Heart right ventricle (tissue), 16 donors: ENCODE results near the gene CD151. TPM values are rescaled to one million over a fixed set of nuclear protein-coding genes. Genes with fewer than 3 reads are reported as not detected.

Source experiments
- ATAC-seq, 8 donors: fragments of 200-7000 bp; cut with Tn5 transposase; one replicate each; pipeline ENCODE4 v1.9.1; 2020; ENCODE audit warnings: mild to moderate bottlenecking in 8 of 8, moderate library complexity in 8 of 8, moderate number of reproducible peaks in 1 of 8
- DNase-seq, 2 donors: peaks; one replicate each; pipeline ENCODE4 v3.0.0-alpha.2; 2020
- H3K27ac ChIP-seq, 10 donors: fragments of 200-600 bp; sonication (generic) in 2 of 10; one replicate each; pipeline versions ENCODE4 v1.5.0 to v1.8.0; 2020 to 2022; ENCODE audit warnings: mild to moderate bottlenecking in 3 of 10
- H3K27me3 ChIP-seq, 7 donors: fragments of 200-600 bp; one replicate each; pipeline ENCODE4 v1.8.0; 2021 to 2022; ENCODE audit warnings: mild to moderate bottlenecking in 2 of 7
- H3K36me3 ChIP-seq, 9 donors: fragments of 200-600 bp; sonication (generic) in 1 of 9; one replicate each; pipeline versions ENCODE4 v1.5.0 to v1.8.0; 2020 to 2022; ENCODE audit warnings: mild to moderate bottlenecking in 2 of 9
- H3K4me1 ChIP-seq, 9 donors: fragments of 200-600 bp; sonication (generic) in 1 of 9; one replicate each; pipeline versions ENCODE4 v1.5.0 to v1.8.0; 2020 to 2022; ENCODE audit warnings: mild to moderate bottlenecking in 4 of 9
- H3K4me3 ChIP-seq, 10 donors: fragments of 200-600 bp; sonication (generic) in 2 of 10; one replicate each; pipeline versions ENCODE4 v1.5.0 to v1.8.0; 2020 to 2022; ENCODE audit warnings: mild to moderate bottlenecking in 7 of 10, moderate library complexity in 2 of 10
- H3K9me3 ChIP-seq, 11 donors: fragments of 200-600 bp in 10 of 11; sonication (generic) in 2 of 11; one replicate each; pipeline versions ENCODE4 v1.5.0 to v1.8.0; 2013 to 2022; ENCODE audit warnings: mild to moderate bottlenecking in 2 of 11, control low read depth in 1 of 11, moderate library complexity in 1 of 11
- CTCF ChIP-seq, 9 donors: fragments of 200-600 bp; sonication (generic) in 2 of 9; IDR thresholded peaks; one replicate each; pipeline versions ENCODE4 v1.5.0 to v1.8.0; 2021 to 2022; ENCODE audit warnings: antibody characterized with exemption in 9 of 9, mild to moderate bottlenecking in 5 of 9, moderate library complexity in 1 of 9
- WGBS, 2 donors: extraction: QIAGEN DNeasy Blood & Tissue Kit; methylation state at CpG; one replicate each; pipeline ENCODE4 v1.1.7; 2013; ENCODE audit warnings: inconsistent platforms in 1 of 2; 5-methylcytosine and 5-hydroxymethylcytosine counted together
- intact Hi-C, 10 donors: fragments of 100-400 bp; cut with DNase I; formaldehyde crosslinking; loops; one replicate each; pipeline versions ENCODE4 v1.11.1 to v1.14.2; 2022
- polyA plus RNA-seq, 2 donors: library from polyadenylated mRNA; stranded (reverse); fragments of 200-250 nt; gene quantifications; one replicate each; pipeline ENCODE4 v1.2.3, GENCODE V29; 2013
- total RNA-seq, 10 donors: library from RNA; stranded (reverse); fragmentation: NEBNext Ultra II Directional in 3 of 10; extraction: Animal tissue kit (Norgen Biotek cat#: 25700) in 3 of 10; gene quantifications; one replicate each; pipeline versions ENCODE4 v1.2.1 to v1.2.4, GENCODE V29; 2021 to 2023
- donor health status: Arrhythmogenic right ventricular cardiomyopathy.
- donor health status: ischemic (EF 13 %, LVEDD 7.1; RV severe dilation, severe dysfunction).
- donor health status: healthy with polysubstance abuse.
- donor health status: DM: no; HTN: yes; CAD: no.
- donor health status: DM: no; HTN: no; CAD: no.
- donor health status: ischemic (EF 25% LVEDD 6.9; RV normal size, moderate dysfunction).
- donor health status: ischemic (EF 25% LVEDD 5.7; RV mildly dilated, moderate dysfunction).
- donor health status: healthy.
- donor health status: DM: yes; HTN: yes; CAD: no.
- donor health status: Ischemic cardiomyopathy.
- donor health status: ischemic (EF 35%, LVEDD 5.7; RV mildly dilated, moderate dysfunction).
- donor health status: nonischemic (EF 11% LVEDD 7.7; RV severe dilation, severe dysfunction).
- donor health status: DM: yes; HTN: yes; CAD: no.
- donor health status: PGD.
- donor health status: ischemic (EF 29% LVEDD 5.4; RV normal size, mild dysfunction).
- donor health status: nonischemic (EF 23%, LVEDD 6.1; RV moderate dilation, normal function).

CD151 gene
- total and polyA plus RNA-seq, 12 donors = 286 to 684 (median 466) TPM

GRCh38 chr11:802018-802617, 30.6 kb upstream of the CD151 start:
- DNase-seq (no peak), ATAC-seq (no peak)
- H3K27ac ChIP-seq = no peak overlapping the region
- H3K36me3 ChIP-seq = peaks cover 0 to 42% (median 5%) of the 10 kb centered on the region in 9 donors
- no peaks in the 10 kb centered on the region for H3K27me3 ChIP-seq
- peaks cover 9 to 40% (median 30%) of the 10 kb centered on the region in 9 donors for H3K4me1 ChIP-seq
- H3K4me3 ChIP-seq = no peak overlapping the region
- intact Hi-C loops = no loop called here
- WGBS, 2 donors = 97% methylated on average over 21 of the region's 21 CpGs
- TF ChIP-seq CTCF (IDR thresholded peaks at IDR 0.05) = no peak
- no peaks in the 10 kb centered on the region for H3K9me3 ChIP-seq

GRCh38 chr11:802693-803466, 29.9 kb upstream of the CD151 start:
- no peak for TF ChIP-seq CTCF (IDR thresholded peaks at IDR 0.05)
- Histone ChIP-seq H3K36me3 (peaks cover 0 to 42% (median 5%) of the 10 kb centered on the region in 9 donors), H3K27ac (no peak overlapping the region), H3K27me3 (no peaks in the 10 kb centered on the region), H3K9me3 (no peaks in the 10 kb centered on the region), H3K4me3 (no peak overlapping the region), H3K4me1 (peaks cover 10 to 38% (median 25%) of the 10 kb centered on the region in 9 donors)
- no peak for ATAC-seq
- intact Hi-C loops = no loop called here
- WGBS, 2 donors = 93 to 94% methylated on average over 28 of the region's 28 CpGs
- DNase-seq = peak in 1 of 2 donors; percentile 17

- WGBS, 2 donors = 89 to 92% methylated on average over 8 of the region's 8 CpGs
- no peak for TF ChIP-seq CTCF (IDR thresholded peaks at IDR 0.05)
- no peak for DNase-seq
- peaks cover 10 to 41% (median 26%) of the 10 kb centered on the region in 9 donors for H3K4me1 ChIP-seq
- H3K27ac ChIP-seq = no peak overlapping the region
- H3K27me3 ChIP-seq = no peaks in the 10 kb centered on the region
- intact Hi-C loops = no loop called here
- ATAC-seq = no peak
- no peaks in the 10 kb centered on the region for H3K9me3 ChIP-seq
- peaks cover 0 to 42% (median 5%) of the 10 kb centered on the region in 9 donors for H3K36me3 ChIP-seq
- H3K4me3 ChIP-seq = no peak overlapping the region
These were observed 29.3 kb upstream of the CD151 start for GRCh38 chr11:803467-803742.

GRCh38 chr11:803770-804598, 28.8 kb upstream of the CD151 start:
- TF ChIP-seq CTCF (IDR thresholded peaks at IDR 0.05) = no peak
- no peaks in the 10 kb centered on the region for H3K27me3 ChIP-seq
- H3K4me1 ChIP-seq = peaks cover 10 to 43% (median 30%) of the 10 kb centered on the region in 9 donors
- DNase-seq (peak in 1 of 2 donors; percentile 23), ATAC-seq (no peak)
- H3K4me3 ChIP-seq = peak overlapping the region in 9 of 10 donors; percentile 42 to 85 (median 69)
- no peaks in the 10 kb centered on the region for H3K9me3 ChIP-seq
- H3K36me3 ChIP-seq = peaks cover 0 to 41% (median 5%) of the 10 kb centered on the region in 9 donors
- H3K27ac ChIP-seq = peak overlapping the region in 8 of 10 donors; percentile 85 to 98 (median 94)
- intact Hi-C loops = no loop called here
- WGBS, 2 donors = 52 to 60% methylated on average over 26 of the region's 26 CpGs
